Adipocyte (in vitro differentiated cells): ENCODE results near the gene TENM4.
A peak's percentile ranks its signal among the peaks of the same experiment; 100 is the strongest.
"Not testable (repeated sequence)": the region's sequence is repeated elsewhere in the genome, so short reads cannot be mapped to it uniquely, and the experiment has no call there.

Experiments
- DNase-seq: peaks from one replicate; pipeline ENCODE4 v3.0.0-alpha.2; 2015; ENCODE audit warnings: low read depth
- H3K27me3 ChIP-seq: replicated peaks from 2 replicates; pipeline ENCODE4 v1.7.0; 2013; ENCODE audit warnings: mild to moderate bottlenecking, low read length, moderate library complexity; ENCODE audit not compliant: control insufficient read depth, insufficient read depth
- H3K36me3 ChIP-seq: 2 replicates; pipeline ENCODE4 v1.7.0; 2013; ENCODE audit warnings: low read length, mild to moderate bottlenecking, moderate library complexity; ENCODE audit not compliant: control insufficient read depth, insufficient read depth, severe bottlenecking
- H3K4me1 ChIP-seq: 2 replicates; pipeline ENCODE4 v1.7.0; 2013; ENCODE audit warnings: mild to moderate bottlenecking, low read length, moderate library complexity; ENCODE audit not compliant: control insufficient read depth, insufficient read depth
- H3K4me3 ChIP-seq: 2 replicates; pipeline ENCODE4 v1.7.0; 2013; ENCODE audit warnings: mild to moderate bottlenecking, low read length, moderate library complexity
- H3K9ac ChIP-seq: 2 replicates; pipeline ENCODE4 v1.7.0; 2013; ENCODE audit warnings: mild to moderate bottlenecking, low read length, moderate library complexity
- H3K9me3 ChIP-seq: 2 replicates; pipeline ENCODE4 v1.7.0; 2013; ENCODE audit warnings: mild to moderate bottlenecking, low read length, moderate library complexity; ENCODE audit not compliant: control insufficient read depth

The TENM4 gene

DNA sequence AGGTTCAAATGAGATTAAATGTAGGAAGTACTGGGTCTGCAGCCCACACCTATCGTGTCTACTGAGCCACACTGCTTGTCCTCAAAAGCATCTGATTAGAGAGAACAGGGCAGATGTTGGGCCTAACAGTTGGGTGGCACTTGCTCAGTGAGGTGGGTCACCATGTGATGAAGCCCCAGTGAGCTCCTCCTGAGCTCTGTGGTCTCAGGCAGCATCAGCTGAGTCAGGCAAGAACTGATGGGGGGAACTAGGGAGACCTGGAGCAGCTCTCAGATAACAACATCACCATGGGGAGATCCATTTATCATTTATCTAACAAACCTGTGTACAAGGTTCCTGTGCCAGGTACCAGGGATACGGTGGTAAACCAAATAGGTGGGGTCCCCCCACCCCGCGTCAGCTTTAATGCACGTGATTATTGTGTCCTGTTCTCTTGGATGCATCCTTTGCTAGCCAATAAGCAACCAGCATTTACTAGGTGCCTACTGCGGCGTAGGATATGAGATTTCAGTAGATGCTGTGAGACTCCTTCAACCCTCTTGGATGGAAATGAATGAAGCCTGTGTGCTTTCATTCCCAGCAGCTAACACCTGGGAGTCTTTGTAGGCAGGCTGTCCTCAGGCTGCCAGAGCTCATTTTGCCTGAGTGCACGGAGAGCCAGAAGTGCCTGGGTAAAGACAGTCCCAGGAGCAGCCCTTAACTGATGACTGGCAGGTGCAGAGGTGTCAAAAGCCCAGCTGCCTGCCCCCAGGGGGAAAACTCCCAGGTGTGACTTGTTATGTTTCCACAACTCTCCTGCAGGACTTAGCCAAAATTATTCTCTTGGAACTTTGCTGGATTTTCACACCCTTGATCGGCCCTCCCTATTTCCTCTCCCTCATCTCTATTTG lies 792.6 kb downstream of the TENM4 start:
- no peaks in the 10 kb centered on the region for H3K27me3 ChIP-seq
- no peaks in the 10 kb centered on the region for H3K36me3 ChIP-seq
- H3K9ac ChIP-seq, result no peak overlapping the region
- DNase-seq, result no peak
- no peak overlapping the region for H3K4me3 ChIP-seq
- H3K4me1 ChIP-seq, result no peaks in the 10 kb centered on the region
- no peaks in the 10 kb centered on the region for H3K9me3 ChIP-seq

DNA sequence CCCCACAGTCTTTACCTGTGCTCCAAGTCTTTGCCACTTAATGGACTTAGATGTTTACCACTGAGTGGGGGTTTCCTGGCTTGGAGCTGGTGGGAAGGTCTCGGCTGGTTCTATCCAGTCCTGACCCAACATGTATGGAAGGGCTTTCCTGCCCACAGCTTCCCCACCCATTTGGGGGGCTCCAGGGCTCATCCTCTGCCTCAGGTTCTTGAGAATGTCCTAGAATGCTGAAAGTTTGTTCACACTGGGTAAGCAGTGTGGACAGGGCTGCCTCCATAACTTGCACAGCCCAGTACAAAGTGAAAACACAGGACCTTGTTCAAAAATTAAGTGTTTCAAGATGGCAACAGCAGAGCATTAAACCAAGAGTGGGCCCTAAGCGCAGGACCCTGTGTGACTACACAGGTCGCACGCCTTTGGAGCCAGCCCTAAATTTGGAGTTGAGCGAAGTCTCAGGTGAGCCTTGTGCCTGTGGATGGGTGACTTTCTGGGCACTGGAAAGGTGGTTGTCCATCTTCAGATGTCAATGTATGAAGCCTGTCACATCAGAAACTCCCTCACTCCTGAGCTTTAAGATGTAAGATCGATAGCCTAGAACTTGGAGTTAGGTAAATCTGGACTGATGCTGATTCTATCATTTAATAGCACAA lies 793.4 kb downstream of the TENM4 start:
- H3K36me3 ChIP-seq, result no peaks in the 10 kb centered on the region
- DNase-seq, result no peak
- H3K27me3 ChIP-seq, result no peaks in the 10 kb centered on the region
- no peaks in the 10 kb centered on the region for H3K4me1 ChIP-seq
- no peak overlapping the region for H3K9ac ChIP-seq
- H3K9me3 ChIP-seq, result no peaks in the 10 kb centered on the region
- no peak overlapping the region for H3K4me3 ChIP-seq

DNA sequence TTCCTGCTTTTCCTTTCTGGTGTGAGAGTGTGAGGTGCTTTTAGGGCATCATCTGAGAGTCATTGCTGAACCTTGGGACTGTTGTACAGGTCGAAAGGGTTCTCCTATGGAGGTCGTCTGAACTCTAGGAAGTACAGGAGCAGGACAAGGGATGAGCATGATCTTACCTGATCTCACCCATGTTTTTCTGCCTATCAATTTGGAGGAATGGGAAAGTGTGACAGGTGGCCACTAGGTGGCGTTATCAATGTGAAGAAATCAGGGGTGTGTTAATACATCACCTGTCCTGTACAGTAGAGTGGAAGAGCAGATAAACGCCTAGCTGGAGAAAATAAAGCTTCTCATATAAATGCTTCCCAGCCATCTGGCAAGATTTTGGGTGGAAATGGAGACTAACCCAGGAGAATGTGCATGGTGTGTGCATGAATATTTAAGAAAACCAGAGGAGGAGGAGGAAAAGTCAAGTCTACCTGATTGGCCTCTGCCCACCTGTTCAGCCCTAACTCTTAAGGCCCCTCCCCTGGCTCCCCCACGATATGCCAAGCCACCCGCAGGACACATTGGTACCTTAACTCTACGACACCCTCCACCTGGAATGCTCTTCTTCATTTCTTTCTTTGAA lies 794.2 kb downstream of the TENM4 start:
- Histone ChIP-seq H3K9me3 (no peaks in the 10 kb centered on the region), H3K9ac (no peak overlapping the region), H3K27me3 (no peaks in the 10 kb centered on the region), H3K36me3 (no peaks in the 10 kb centered on the region), H3K4me3 (no peak overlapping the region), H3K4me1 (no peaks in the 10 kb centered on the region)
- peak; percentile 73 for DNase-seq

DNA sequence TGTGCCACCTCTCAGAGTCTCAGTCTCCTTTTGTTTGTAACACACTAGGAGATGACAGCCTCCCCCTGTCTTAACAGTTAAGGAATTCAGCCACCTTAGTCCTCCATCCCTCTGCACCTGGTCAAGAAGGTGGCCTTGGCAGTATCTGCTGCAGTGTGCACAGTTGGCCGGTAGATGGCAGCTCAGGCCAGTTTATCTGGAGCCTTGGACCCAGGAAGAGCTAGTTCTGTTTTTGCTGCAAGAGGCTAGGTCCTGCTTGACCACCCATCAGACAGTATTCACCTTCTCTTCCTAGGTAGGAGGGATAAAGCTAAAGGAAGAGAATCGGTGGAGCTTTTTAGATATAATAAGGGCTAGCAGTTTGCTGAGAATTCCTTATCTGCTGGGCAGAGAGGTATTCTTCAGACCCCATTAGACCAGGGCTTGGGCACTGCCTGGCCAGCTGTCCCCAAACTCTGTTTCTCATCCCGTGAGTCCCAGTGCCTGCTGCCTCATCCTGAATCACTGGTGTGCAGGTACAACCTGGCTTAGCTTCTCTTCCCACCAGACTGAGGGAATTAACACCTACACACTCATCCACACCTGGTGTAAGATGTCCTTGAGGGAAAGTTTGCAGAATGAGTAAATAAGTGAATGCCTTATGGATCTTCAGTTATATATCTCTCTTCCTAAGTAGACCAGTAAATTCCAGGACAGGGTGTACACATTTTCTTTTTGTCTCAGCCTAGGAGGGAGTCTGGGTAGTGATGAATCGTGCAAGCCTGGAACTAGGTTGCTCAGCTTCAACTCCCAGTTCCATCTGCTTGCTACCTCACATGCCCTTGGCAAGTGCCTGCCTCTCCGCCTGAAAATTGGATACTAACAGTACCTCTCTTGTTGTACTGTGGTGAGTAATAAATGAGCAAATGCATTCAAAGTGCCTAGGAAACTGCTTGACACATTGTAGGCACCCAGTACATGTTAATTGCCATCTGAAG lies 795.3 kb downstream of the TENM4 start:
- peak; percentile 84 for DNase-seq

DNA sequence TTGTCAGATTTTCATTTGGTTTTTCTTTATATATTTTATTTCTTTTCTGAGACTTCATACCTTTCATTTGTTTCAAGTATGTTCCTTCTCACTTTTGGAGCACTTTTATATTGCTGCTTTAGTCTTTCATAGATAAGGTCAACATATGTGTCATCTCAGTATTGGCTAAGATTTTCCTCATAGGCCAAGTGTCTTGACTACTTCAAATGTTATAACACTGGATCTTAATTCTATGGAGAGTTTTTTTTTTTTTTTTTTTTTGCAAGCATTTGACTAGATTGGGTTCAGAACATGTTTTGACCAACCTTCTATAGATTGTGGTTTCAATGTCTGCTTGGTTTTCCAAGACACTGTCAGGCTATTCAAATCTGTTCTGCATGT lies 797.2 kb downstream of the TENM4 start:
- Histone ChIP-seq H3K4me1 (no peaks in the 10 kb centered on the region), H3K27me3 (no peaks in the 10 kb centered on the region), H3K9me3 (no peaks in the 10 kb centered on the region), H3K4me3 (no peak overlapping the region), H3K9ac (no peak overlapping the region), H3K36me3 (no peaks in the 10 kb centered on the region)
- DNase-seq, result no peak

More for the DNA sequence above, 795.3 kb downstream of the TENM4 start:
- Histone ChIP-seq H3K9me3 (no peaks in the 10 kb centered on the region), H3K36me3 (no peaks in the 10 kb centered on the region), H3K9ac (no peak overlapping the region), H3K4me3 (no peak overlapping the region), H3K27me3 (no peaks in the 10 kb centered on the region), H3K4me1 (no peaks in the 10 kb centered on the region)

DNA sequence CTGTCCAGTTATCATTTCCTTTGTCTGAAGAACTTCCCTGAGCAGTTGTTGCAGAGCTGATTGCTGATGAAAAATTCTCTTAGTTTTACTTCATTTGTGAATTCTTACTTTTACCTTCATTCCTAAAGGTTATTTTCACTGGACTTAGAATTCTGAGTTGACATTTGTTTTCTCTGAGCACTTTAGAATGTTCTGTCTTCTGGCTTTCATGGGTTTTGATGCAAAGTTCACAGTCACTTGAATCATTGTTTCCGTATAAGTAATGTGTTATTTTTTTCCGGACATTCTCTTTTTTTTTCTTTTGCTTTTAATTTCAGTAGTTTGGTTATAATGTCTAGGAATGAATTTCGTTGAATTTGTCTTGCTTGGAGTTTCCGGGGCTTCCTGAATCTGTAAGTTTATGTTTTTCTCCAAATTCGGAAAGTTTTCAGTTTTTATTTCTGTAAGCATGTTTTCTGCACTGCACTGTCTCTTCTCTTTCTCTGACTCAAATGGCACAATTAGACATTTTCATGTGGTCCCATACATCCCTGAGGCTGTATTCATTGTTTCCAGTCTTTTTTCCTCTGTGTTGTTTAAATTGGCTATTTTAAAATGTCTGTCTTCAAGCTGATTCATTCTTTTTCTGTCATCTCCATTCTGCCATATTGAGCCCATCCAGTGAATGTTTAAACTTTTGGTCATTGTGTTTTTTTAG lies 797.7 kb downstream of the TENM4 start:
- no peaks in the 10 kb centered on the region for H3K27me3 ChIP-seq
- DNase-seq, result no peak
- no peaks in the 10 kb centered on the region for H3K9me3 ChIP-seq
- H3K4me3 ChIP-seq, result no peak overlapping the region
- H3K36me3 ChIP-seq, result no peaks in the 10 kb centered on the region
- no peak overlapping the region for H3K9ac ChIP-seq
- no peaks in the 10 kb centered on the region for H3K4me1 ChIP-seq

DNA sequence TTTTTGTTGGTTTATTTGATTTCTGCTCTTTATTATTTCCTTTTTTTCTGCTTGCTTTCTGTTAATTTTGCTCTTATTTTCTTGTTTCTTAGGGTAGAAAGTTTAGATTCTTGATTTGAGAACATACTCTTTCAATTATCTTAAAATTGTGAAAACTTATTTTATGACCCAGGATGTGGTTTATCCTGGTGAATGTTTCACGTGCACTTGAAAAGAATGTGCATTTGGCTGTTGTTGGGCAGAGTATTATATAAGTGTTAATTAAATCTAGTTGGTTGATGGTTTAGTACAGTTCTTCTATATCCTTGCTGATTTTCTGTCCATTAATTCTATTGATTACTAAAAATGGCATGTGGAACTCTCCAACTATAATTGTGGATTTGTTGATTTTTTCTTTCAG lies 799.3 kb downstream of the TENM4 start:
- H3K4me1 ChIP-seq, result no peaks in the 10 kb centered on the region
- no peaks in the 10 kb centered on the region for H3K27me3 ChIP-seq
- H3K36me3 ChIP-seq, result no peaks in the 10 kb centered on the region
- no peak for DNase-seq
- no peaks in the 10 kb centered on the region for H3K9me3 ChIP-seq
- no peak overlapping the region for H3K4me3 ChIP-seq
- H3K9ac ChIP-seq, result no peak overlapping the region

DNA sequence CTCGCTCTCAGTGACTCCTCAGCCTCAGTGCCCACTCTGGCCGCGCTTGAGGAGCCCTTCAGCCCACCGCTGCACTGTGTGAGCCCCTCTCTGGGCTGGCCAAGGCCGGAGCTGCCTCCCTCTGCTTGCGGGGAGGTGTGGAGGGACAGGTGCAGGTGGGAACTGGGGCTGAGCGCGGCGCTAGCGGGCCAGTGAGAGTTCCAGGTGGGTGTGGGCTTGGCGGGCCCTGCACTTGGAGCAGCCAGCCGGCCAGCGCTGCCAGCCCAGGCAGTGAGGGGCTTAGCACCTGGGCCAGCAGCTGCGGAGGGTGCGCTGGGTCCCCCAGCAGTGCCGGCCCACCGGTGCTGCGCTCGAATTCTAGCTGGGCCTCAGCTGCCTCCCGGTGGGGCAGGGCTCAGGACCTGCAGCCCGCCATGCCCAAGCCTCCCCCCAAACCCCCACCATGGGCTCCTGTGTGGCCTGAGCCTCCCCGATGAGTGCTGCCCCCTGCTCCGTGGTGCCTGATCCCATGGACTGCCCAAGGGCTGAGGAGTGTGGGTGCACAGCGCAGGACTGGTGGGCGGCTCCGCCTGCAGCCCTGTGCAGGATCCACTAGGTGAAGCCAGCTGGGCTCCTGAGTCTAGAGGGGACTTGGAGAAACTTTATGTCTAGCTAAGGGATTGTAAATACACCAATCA lies 802.0 kb downstream of the TENM4 start:
- no peak for DNase-seq
- Histone ChIP-seq H3K4me3 (no peak overlapping the region), H3K27me3 (no peaks in the 10 kb centered on the region)

DNA sequence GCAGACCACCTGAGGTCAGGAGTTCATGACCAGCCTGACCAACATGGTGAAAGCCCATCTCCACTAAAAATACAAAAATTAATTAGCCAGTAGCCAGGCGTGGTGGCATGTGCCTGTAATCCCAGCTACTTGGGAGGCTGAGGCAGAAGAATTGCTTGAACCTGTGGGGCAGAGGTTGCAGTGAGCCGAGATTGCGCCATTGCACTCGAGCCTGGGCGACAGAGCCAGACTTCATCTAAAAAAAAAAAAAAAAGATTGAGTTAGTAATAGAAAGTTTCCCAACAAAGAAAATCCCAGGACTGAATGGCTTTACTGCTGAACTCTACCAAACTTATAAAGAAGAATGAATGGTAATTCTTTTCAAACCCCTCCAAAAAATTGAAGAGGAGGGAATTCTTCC lies 803.3 kb downstream of the TENM4 start:
- not testable (repeated sequence) for H3K4me1 ChIP-seq, H3K36me3 ChIP-seq, H3K27me3 ChIP-seq, H3K4me3 ChIP-seq, H3K9me3 ChIP-seq, DNase-seq, H3K9ac ChIP-seq

More for the DNA sequence above, 802.0 kb downstream of the TENM4 start:
- H3K9me3 ChIP-seq, result peaks cover 8% of the 10 kb centered on the region
- no peaks in the 10 kb centered on the region for H3K4me1 ChIP-seq
- H3K9ac ChIP-seq, result no peak overlapping the region
- H3K36me3 ChIP-seq, result no peaks in the 10 kb centered on the region
